ENCODE data around the gene BIRC7.
A peak's percentile ranks its signal among the peaks of the same experiment; 100 is the strongest.

The BIRC7 gene

GRCh38 chr20:63272105-63273058 lies 36.7 kb downstream of the BIRC7 start, which contains the start of gene ARFGAP1:
ARFGAP1 (plus strand) TSS chr20:63272813; CDS start chr20:63275581, 2,768 bp downstream.
- H3K36me3 ChIP-seq (ENCODE audit: control insufficient read depth, insufficient read depth, low read length) = peaks cover 4% of the 10 kb centered on the region
- H3K27ac ChIP-seq (ENCODE audit: insufficient read depth, low read depth, low read length, poor library complexity, severe bottlenecking) = no peak within 1 kb of the TSS
- no peaks in the 10 kb centered on the region for H3K9me3 ChIP-seq (ENCODE audit: control insufficient read depth, low read length)
- peaks cover 7% of the 10 kb centered on the region for H3K4me1 ChIP-seq (ENCODE audit: control insufficient read depth, insufficient read depth, low read length)
- WGBS, 2 experiments = 1 to 2% methylated on average over 97 of the region's 97 CpGs
- H3K27me3 ChIP-seq (ENCODE audit: control insufficient read depth, insufficient read depth, low read length, poor library complexity, severe bottlenecking) = no peaks in the 10 kb centered on the region
- peak within 1 kb of the TSS; percentile 64 for H3K4me3 ChIP-seq (ENCODE audit: insufficient read depth, low read depth, low read length)

DNA sequence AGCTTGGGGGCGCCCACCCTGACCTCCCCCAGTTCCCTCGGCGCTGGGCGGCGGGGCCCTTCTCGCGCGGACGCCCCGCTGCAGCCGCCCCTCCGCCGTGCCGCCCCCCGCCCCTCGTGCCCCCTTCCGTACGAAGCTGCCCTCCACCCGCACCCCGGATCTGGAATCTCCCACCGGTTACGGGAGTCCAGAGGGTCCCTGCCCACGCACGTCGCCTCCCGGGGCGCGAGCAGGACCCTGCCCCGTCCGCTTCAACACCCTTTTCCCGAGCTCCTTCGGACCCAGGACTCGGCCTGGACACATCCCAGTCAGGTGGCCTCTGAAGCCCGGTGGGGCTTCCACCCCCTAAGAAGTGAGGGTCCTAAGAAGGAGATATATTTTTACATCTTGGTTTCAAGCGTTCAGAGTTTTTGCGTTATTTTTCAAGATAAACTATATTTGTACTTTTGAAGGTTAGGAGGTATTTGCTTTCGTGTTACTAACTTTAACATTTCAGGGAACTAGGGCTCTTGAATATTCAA lies 37.4 kb downstream of the BIRC7 start:
- WGBS, 2 experiments = 0 to 1% methylated on average over 37 of the region's 37 CpGs
- no peaks in the 10 kb centered on the region for H3K27me3 ChIP-seq (ENCODE audit: control insufficient read depth, insufficient read depth, low read length, poor library complexity, severe bottlenecking)
- peaks cover 7% of the 10 kb centered on the region for H3K4me1 ChIP-seq (ENCODE audit: control insufficient read depth, insufficient read depth, low read length)
- H3K9me3 ChIP-seq (ENCODE audit: control insufficient read depth, low read length) = no peaks in the 10 kb centered on the region
- H3K27ac ChIP-seq (ENCODE audit: insufficient read depth, low read depth, low read length, poor library complexity, severe bottlenecking) = no peak overlapping the region
- H3K36me3 ChIP-seq (ENCODE audit: control insufficient read depth, insufficient read depth, low read length) = peaks cover 10% of the 10 kb centered on the region
- peak overlapping the region; percentile 64 for H3K4me3 ChIP-seq (ENCODE audit: insufficient read depth, low read depth, low read length)

GRCh38 chr20:63273635-63274380 lies 38.1 kb downstream of the BIRC7 start:
- WGBS, 2 experiments = 56 to 61% methylated on average over 18 of the region's 20 CpGs
- peaks cover 7% of the 10 kb centered on the region for H3K4me1 ChIP-seq (ENCODE audit: control insufficient read depth, insufficient read depth, low read length)
- no peak overlapping the region for H3K27ac ChIP-seq (ENCODE audit: insufficient read depth, low read depth, low read length, poor library complexity, severe bottlenecking)

GRCh38 chr20:63274381-63275228 lies 38.9 kb downstream of the BIRC7 start:
- 92 to 93% methylated on average over 17 of the region's 17 CpGs for WGBS, 2 experiments
- Histone ChIP-seq H3K36me3 (ENCODE audit: control insufficient read depth, insufficient read depth, low read length) (peaks cover 12% of the 10 kb centered on the region), H3K4me1 (ENCODE audit: control insufficient read depth, insufficient read depth, low read length) (peaks cover 4% of the 10 kb centered on the region), H3K4me3 (ENCODE audit: insufficient read depth, low read depth, low read length) (no peak overlapping the region), H3K9me3 (ENCODE audit: control insufficient read depth, low read length) (no peaks in the 10 kb centered on the region), H3K27me3 (ENCODE audit: control insufficient read depth, insufficient read depth, low read length, poor library complexity, severe bottlenecking) (no peaks in the 10 kb centered on the region), H3K27ac (ENCODE audit: insufficient read depth, low read depth, low read length, poor library complexity, severe bottlenecking) (no peak overlapping the region)

More at GRCh38 chr20:63273635-63274380, 38.1 kb downstream of the BIRC7 start:
- H3K4me3 ChIP-seq (ENCODE audit: insufficient read depth, low read depth, low read length) = peak overlapping the region; percentile 64
- H3K27me3 ChIP-seq (ENCODE audit: control insufficient read depth, insufficient read depth, low read length, poor library complexity, severe bottlenecking) = no peaks in the 10 kb centered on the region
- H3K9me3 ChIP-seq (ENCODE audit: control insufficient read depth, low read length) = no peaks in the 10 kb centered on the region
- H3K36me3 ChIP-seq (ENCODE audit: control insufficient read depth, insufficient read depth, low read length) = peaks cover 12% of the 10 kb centered on the region

- no peaks in the 10 kb centered on the region for H3K9me3 ChIP-seq (ENCODE audit: control insufficient read depth, low read length)
- no peak overlapping the region for H3K4me3 ChIP-seq (ENCODE audit: insufficient read depth, low read depth, low read length)
- H3K36me3 ChIP-seq (ENCODE audit: control insufficient read depth, insufficient read depth, low read length) = peaks cover 12% of the 10 kb centered on the region
- peaks cover 4% of the 10 kb centered on the region for H3K4me1 ChIP-seq (ENCODE audit: control insufficient read depth, insufficient read depth, low read length)
- no peaks in the 10 kb centered on the region for H3K27me3 ChIP-seq (ENCODE audit: control insufficient read depth, insufficient read depth, low read length, poor library complexity, severe bottlenecking)
- no peak overlapping the region for H3K27ac ChIP-seq (ENCODE audit: insufficient read depth, low read depth, low read length, poor library complexity, severe bottlenecking)
- WGBS, 2 experiments = 95 to 96% methylated on average over 18 of the region's 18 CpGs
These were observed 40.1 kb downstream of the BIRC7 start for GRCh38 chr20:63275825-63276224.

GRCh38 chr20:63276956-63277355 lies 41.3 kb downstream of the BIRC7 start:
- Histone ChIP-seq H3K4me3 (ENCODE audit: insufficient read depth, low read depth, low read length) (no peak overlapping the region), H3K9me3 (ENCODE audit: control insufficient read depth, low read length) (no peaks in the 10 kb centered on the region), H3K27me3 (ENCODE audit: control insufficient read depth, insufficient read depth, low read length, poor library complexity, severe bottlenecking) (no peaks in the 10 kb centered on the region), H3K27ac (ENCODE audit: insufficient read depth, low read depth, low read length, poor library complexity, severe bottlenecking) (no peak overlapping the region), H3K36me3 (ENCODE audit: control insufficient read depth, insufficient read depth, low read length) (peaks cover 12% of the 10 kb centered on the region), H3K4me1 (ENCODE audit: control insufficient read depth, insufficient read depth, low read length) (peaks cover 4% of the 10 kb centered on the region)
- 95 to 96% methylated on average over 20 of the region's 20 CpGs for WGBS, 2 experiments

DNA sequence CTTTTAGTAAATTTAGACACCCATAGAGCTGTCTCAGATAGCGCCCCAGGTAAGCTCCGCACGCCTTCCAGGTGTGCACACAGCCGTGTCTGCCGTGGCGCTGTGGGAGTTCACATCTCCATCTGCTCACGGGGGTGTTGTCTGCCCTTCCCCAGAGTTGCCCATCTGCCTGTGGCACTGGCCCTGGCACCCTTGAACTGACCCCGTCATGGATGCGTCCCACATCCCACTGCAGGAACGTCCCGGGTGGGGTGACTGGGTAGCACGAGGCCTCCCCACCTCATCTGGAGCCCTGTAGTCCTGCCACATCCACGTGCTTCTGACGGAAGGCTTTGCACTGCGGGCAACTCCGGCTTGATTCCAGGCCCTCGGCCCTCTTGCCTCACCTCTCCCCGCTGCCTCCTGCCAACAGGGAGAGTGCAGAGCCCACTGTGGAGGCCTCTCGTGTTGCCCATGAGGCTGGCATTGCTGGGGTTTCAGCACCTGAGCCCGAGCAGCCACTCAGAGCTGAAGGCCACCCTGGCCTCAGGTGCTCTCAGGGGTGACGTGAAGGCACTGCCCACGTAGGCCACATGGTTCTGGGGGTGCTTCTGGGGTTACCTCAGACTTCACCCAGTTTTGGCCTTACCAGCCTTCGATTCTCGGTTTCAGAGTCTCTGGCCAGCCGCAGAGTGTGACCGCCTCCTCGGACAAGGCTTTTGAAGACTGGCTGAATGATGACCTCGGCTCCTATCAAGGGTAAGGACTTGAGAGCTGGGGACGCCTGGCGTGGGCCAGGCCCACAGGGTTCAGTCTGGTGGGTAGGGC lies 42.0 kb downstream of the BIRC7 start:
- Histone ChIP-seq H3K27me3 (ENCODE audit: control insufficient read depth, insufficient read depth, low read length, poor library complexity, severe bottlenecking) (no peaks in the 10 kb centered on the region), H3K27ac (ENCODE audit: insufficient read depth, low read depth, low read length, poor library complexity, severe bottlenecking) (no peak overlapping the region), H3K4me1 (ENCODE audit: control insufficient read depth, insufficient read depth, low read length) (peaks cover 4% of the 10 kb centered on the region), H3K9me3 (ENCODE audit: control insufficient read depth, low read length) (no peaks in the 10 kb centered on the region), H3K36me3 (ENCODE audit: control insufficient read depth, insufficient read depth, low read length) (peaks cover 14% of the 10 kb centered on the region), H3K4me3 (ENCODE audit: insufficient read depth, low read depth, low read length) (no peak overlapping the region)
- 95 to 96% methylated on average over 30 of the region's 30 CpGs for WGBS, 2 experiments

- Histone ChIP-seq H3K4me3 (ENCODE audit: insufficient read depth, low read depth, low read length) (no peak overlapping the region), H3K4me1 (ENCODE audit: control insufficient read depth, insufficient read depth, low read length) (peaks cover 4% of the 10 kb centered on the region), H3K27ac (ENCODE audit: insufficient read depth, low read depth, low read length, poor library complexity, severe bottlenecking) (no peak overlapping the region), H3K36me3 (ENCODE audit: control insufficient read depth, insufficient read depth, low read length) (peaks cover 21% of the 10 kb centered on the region), H3K9me3 (ENCODE audit: control insufficient read depth, low read length) (no peaks in the 10 kb centered on the region), H3K27me3 (ENCODE audit: control insufficient read depth, insufficient read depth, low read length, poor library complexity, severe bottlenecking) (no peaks in the 10 kb centered on the region)
- WGBS, 2 experiments = 92 to 93% methylated on average over 17 of the region's 17 CpGs
These were observed 43.0 kb downstream of the BIRC7 start for GRCh38 chr20:63278661-63279060.

DNA sequence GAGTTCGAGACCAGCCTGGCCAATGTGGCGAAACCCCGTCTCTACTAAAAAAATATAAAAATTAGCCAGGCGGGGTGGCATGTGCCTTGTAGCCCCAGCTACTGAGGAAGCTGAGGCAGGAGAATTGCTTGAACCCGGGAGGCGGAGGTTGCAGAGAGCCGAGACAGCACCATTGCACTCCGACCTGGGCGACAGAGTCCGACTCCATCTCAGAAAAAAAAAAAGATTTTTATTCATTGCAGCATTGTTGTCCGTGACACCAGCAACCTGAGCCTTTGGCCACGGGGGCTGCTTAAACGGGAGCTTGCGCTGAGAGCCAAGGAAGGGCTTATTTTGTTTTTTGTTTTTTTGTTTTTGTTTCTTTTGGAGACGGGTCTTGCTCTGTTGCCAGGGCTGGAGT lies 44.2 kb downstream of the BIRC7 start:
- Histone ChIP-seq H3K4me1 (ENCODE audit: control insufficient read depth, insufficient read depth, low read length) (no peaks in the 10 kb centered on the region), H3K27ac (ENCODE audit: insufficient read depth, low read depth, low read length, poor library complexity, severe bottlenecking) (no peak overlapping the region), H3K36me3 (ENCODE audit: control insufficient read depth, insufficient read depth, low read length) (peaks cover 22% of the 10 kb centered on the region), H3K4me3 (ENCODE audit: insufficient read depth, low read depth, low read length) (no peak overlapping the region), H3K27me3 (ENCODE audit: control insufficient read depth, insufficient read depth, low read length, poor library complexity, severe bottlenecking) (no peaks in the 10 kb centered on the region), H3K9me3 (ENCODE audit: control insufficient read depth, low read length) (no peaks in the 10 kb centered on the region)
- WGBS, 2 experiments = 91 to 92% methylated on average over 15 of the region's 15 CpGs

All from ectodermal cell (in vitro differentiated cells).